Measurements from ENCODE around the gene PLCH2.

Gene PLCH2

GRCh38 chr1:2519729-2520128 lies 43.6 kb downstream of the PLCH2 start:
- TF ChIP-seq EGR1 (IDR thresholded peaks at IDR 0.05), result no peak

- TF ChIP-seq MAX (IDR thresholded peaks at IDR 0.05), result no peak
- TF ChIP-seq TCF12 (IDR thresholded peaks at IDR 0.05; ENCODE audit: low read depth), result no peak
- no peak for TF ChIP-seq ZBTB7A (IDR thresholded peaks at IDR 0.05; ENCODE audit: low read depth)
- no peak for TF ChIP-seq CREB1 (IDR thresholded peaks at IDR 0.05; ENCODE audit: low read depth)
- no peak for TF ChIP-seq RAD21 (IDR thresholded peaks at IDR 0.05; ENCODE audit: low read depth)
- TF ChIP-seq NFIC (IDR thresholded peaks at IDR 0.05), result no peak
- TF ChIP-seq EP300 (IDR thresholded peaks at IDR 0.05; ENCODE audit: borderline replicate concordance), result no peak
- TF ChIP-seq FOXM1 (IDR thresholded peaks at IDR 0.05; ENCODE audit: borderline replicate concordance, low read depth), result no peak
- TF ChIP-seq CEBPB (IDR thresholded peaks at IDR 0.05), result no peak
- no peak for TF ChIP-seq REST (IDR thresholded peaks at IDR 0.05; ENCODE audit: low read depth)
- TF ChIP-seq EGR1 (IDR thresholded peaks at IDR 0.05), result no peak
- TF ChIP-seq TAF1 (IDR thresholded peaks at IDR 0.05; ENCODE audit: low read depth), result no peak
- TF ChIP-seq TEAD4 (IDR thresholded peaks at IDR 0.05), result no peak
- TF ChIP-seq YY1 (IDR thresholded peaks at IDR 0.05; ENCODE audit: low read depth), result no peak
- TF ChIP-seq USF1 (IDR thresholded peaks at IDR 0.05), result no peak
Observed at GRCh38 chr1:2520206-2520605, 44.1 kb downstream of the PLCH2 start.

- TF ChIP-seq TAF1 (IDR thresholded peaks at IDR 0.05; ENCODE audit: low read depth) (no peak), NFIC (IDR thresholded peaks at IDR 0.05) (no peak), REST (IDR thresholded peaks at IDR 0.05; ENCODE audit: low read depth) (no peak), MAX (IDR thresholded peaks at IDR 0.05) (no peak), CREB1 (IDR thresholded peaks at IDR 0.05; ENCODE audit: low read depth) (no peak), TEAD4 (IDR thresholded peaks at IDR 0.05) (no peak), YY1 (IDR thresholded peaks at IDR 0.05; ENCODE audit: low read depth) (no peak), RAD21 (IDR thresholded peaks at IDR 0.05; ENCODE audit: low read depth) (no peak), ZBTB7A (IDR thresholded peaks at IDR 0.05; ENCODE audit: low read depth) (no peak), USF1 (IDR thresholded peaks at IDR 0.05) (no peak), EGR1 (IDR thresholded peaks at IDR 0.05) (no peak), TCF12 (IDR thresholded peaks at IDR 0.05; ENCODE audit: low read depth) (no peak), CEBPB (IDR thresholded peaks at IDR 0.05) (no peak), FOXM1 (IDR thresholded peaks at IDR 0.05; ENCODE audit: borderline replicate concordance, low read depth) (no peak)
Observed at GRCh38 chr1:2520806-2521205, 44.7 kb downstream of the PLCH2 start.

GRCh38 chr1:2522230-2522629 lies 46.1 kb downstream of the PLCH2 start:
- TF ChIP-seq NFIC (IDR thresholded peaks at IDR 0.05) (no peak), MAX (IDR thresholded peaks at IDR 0.05) (no peak), EP300 (IDR thresholded peaks at IDR 0.05; ENCODE audit: borderline replicate concordance) (no peak), TEAD4 (IDR thresholded peaks at IDR 0.05) (no peak), USF1 (IDR thresholded peaks at IDR 0.05) (no peak), CREB1 (IDR thresholded peaks at IDR 0.05; ENCODE audit: low read depth) (no peak), CEBPB (IDR thresholded peaks at IDR 0.05) (no peak), TCF12 (IDR thresholded peaks at IDR 0.05; ENCODE audit: low read depth) (no peak), TAF1 (IDR thresholded peaks at IDR 0.05; ENCODE audit: low read depth) (no peak), FOXM1 (IDR thresholded peaks at IDR 0.05; ENCODE audit: borderline replicate concordance, low read depth) (no peak), RAD21 (IDR thresholded peaks at IDR 0.05; ENCODE audit: low read depth) (no peak), ZBTB7A (IDR thresholded peaks at IDR 0.05; ENCODE audit: low read depth) (no peak), YY1 (IDR thresholded peaks at IDR 0.05; ENCODE audit: low read depth) (no peak), EGR1 (IDR thresholded peaks at IDR 0.05) (no peak), REST (IDR thresholded peaks at IDR 0.05; ENCODE audit: low read depth) (no peak)
